Neuronal stem cell (in vitro differentiated cells): ENCODE data around the gene SLC35E1.

Experiments
- DNase-seq: peaks from one replicate; pipeline ENCODE4 v3.0.0-alpha.2; 2013; ENCODE audit warnings: low spot score
- H2AFZ ChIP-seq: one replicate; pipeline ENCODE4 v1.6.1; 2013; ENCODE audit warnings: mild to moderate bottlenecking, low read length, inconsistent platforms
- H2AK5ac ChIP-seq: 2 replicates; pipeline ENCODE4 v1.6.1; 2013; ENCODE audit warnings: low read depth, mild to moderate bottlenecking, inconsistent platforms, low read length, moderate library complexity, mixed read lengths
- H2BK120ac ChIP-seq: 2 replicates; pipeline ENCODE4 v1.6.1; 2013; ENCODE audit warnings: low read depth, mild to moderate bottlenecking, inconsistent platforms, low read length, moderate library complexity, mixed read lengths
- H2BK12ac ChIP-seq: one replicate; pipeline ENCODE4 v1.6.1; 2013; ENCODE audit warnings: low read length, inconsistent platforms
- H2BK15ac ChIP-seq: 2 replicates; pipeline ENCODE4 v1.6.1; 2013; ENCODE audit warnings: mild to moderate bottlenecking, low read length, inconsistent platforms, mixed read lengths
- H2BK5ac ChIP-seq: one replicate; pipeline ENCODE4 v1.6.1; 2013; ENCODE audit warnings: inconsistent platforms, mild to moderate bottlenecking, low read length, moderate library complexity
- H3K14ac ChIP-seq: one replicate; pipeline ENCODE4 v1.6.1; 2013; ENCODE audit warnings: low read length, inconsistent platforms
- H3K18ac ChIP-seq: 2 replicates; pipeline ENCODE4 v1.6.1; 2013; ENCODE audit warnings: low read length, inconsistent platforms
- H3K23ac ChIP-seq: 2 replicates; pipeline ENCODE4 v1.6.1; 2013; ENCODE audit warnings: low read depth, mild to moderate bottlenecking, mixed read lengths, low read length, inconsistent platforms; ENCODE audit not compliant: poor library complexity
- H3K27ac ChIP-seq: replicated peaks from 3 replicates; pipeline ENCODE4 v1.5.1; 2013; ENCODE audit warnings: low read length, inconsistent platforms
- H3K27me3 ChIP-seq, 3 experiments: 2 replicates each; pipeline ENCODE4 v1.6.1; 2013; ENCODE audit warnings: low read length in 3 of 3, mild to moderate bottlenecking in 2 of 3, inconsistent platforms in 1 of 3, low read depth in 1 of 3, mixed read lengths in 1 of 3, moderate library complexity in 1 of 3; ENCODE audit not compliant: control insufficient read depth in 3 of 3, insufficient read depth in 3 of 3
- H3K36me3 ChIP-seq, 2 donors: replicated peaks in 1 of 2; 2 replicates each; pipeline ENCODE4 v1.6.1; 2013; ENCODE audit warnings: low read length in 2 of 2; ENCODE audit not compliant: control insufficient read depth in 2 of 2, insufficient read depth in 2 of 2
- H3K4ac ChIP-seq: 2 replicates; pipeline ENCODE4 v1.6.1; 2013; ENCODE audit warnings: inconsistent platforms, mild to moderate bottlenecking, low read length, moderate library complexity
- H3K4me1 ChIP-seq, 2 donors: 1 replicate in 1 of 2; 2 replicates in 1 of 2; pipeline ENCODE4 v1.6.1; 2013; ENCODE audit warnings: low read length in 2 of 2, low read depth in 1 of 2; ENCODE audit not compliant: control insufficient read depth in 2 of 2, insufficient read depth in 1 of 2
- H3K4me2 ChIP-seq: one replicate; pipeline ENCODE4 v1.6.1; 2013; ENCODE audit warnings: mild to moderate bottlenecking, low read length, inconsistent platforms; ENCODE audit not compliant: insufficient read depth, poor library complexity, severe bottlenecking
- H3K4me3 ChIP-seq, 2 donors: 2 replicates each; pipeline ENCODE4 v1.5.1; 2013; ENCODE audit warnings: low read length in 2 of 2, mild to moderate bottlenecking in 2 of 2, inconsistent platforms in 1 of 2, moderate library complexity in 1 of 2
- H3K79me1 ChIP-seq: one replicate; pipeline ENCODE4 v1.6.1; 2013; ENCODE audit warnings: low read depth, mild to moderate bottlenecking, inconsistent platforms, low read length, moderate library complexity
- H3K9ac ChIP-seq: one replicate; pipeline ENCODE4 v1.6.1; 2013; ENCODE audit warnings: mild to moderate bottlenecking, low read depth, low read length, inconsistent platforms; ENCODE audit not compliant: poor library complexity
- H3K9me3 ChIP-seq, 2 donors: replicated peaks in 1 of 2; 2 replicates each; pipeline versions ENCODE3 to v1.6.1; 2013; ENCODE audit warnings: low read length in 2 of 2, mild to moderate bottlenecking in 2 of 2, inconsistent platforms in 1 of 2, low read depth in 1 of 2, mixed read lengths in 1 of 2, moderate library complexity in 1 of 2; ENCODE audit not compliant: control insufficient read depth in 2 of 2, insufficient read depth in 1 of 2
- H4K8ac ChIP-seq: one replicate; pipeline ENCODE4 v1.6.1; 2013; ENCODE audit warnings: low read depth, mild to moderate bottlenecking, inconsistent platforms, low read length, moderate library complexity
- H4K91ac ChIP-seq: one replicate; pipeline ENCODE4 v1.6.1; 2013; ENCODE audit warnings: low read length, low read depth, mild to moderate bottlenecking, inconsistent platforms; ENCODE audit not compliant: poor library complexity
- WGBS, 2 donors: extraction: QIAGEN DNeasy Blood & Tissue Kit; methylation state at CpG; one replicate each; pipeline ENCODE4 v1.1.7; 2013; ENCODE audit warnings: missing lambda C conversion rate in 2 of 2, mixed read lengths in 1 of 2; ENCODE audit not compliant: insufficient read length in 2 of 2, insufficient replicate concordance in 1 of 2; ENCODE audit errors: extremely low coverage in 2 of 2; 5-methylcytosine and 5-hydroxymethylcytosine counted together

SLC35E1 gene

DNA sequence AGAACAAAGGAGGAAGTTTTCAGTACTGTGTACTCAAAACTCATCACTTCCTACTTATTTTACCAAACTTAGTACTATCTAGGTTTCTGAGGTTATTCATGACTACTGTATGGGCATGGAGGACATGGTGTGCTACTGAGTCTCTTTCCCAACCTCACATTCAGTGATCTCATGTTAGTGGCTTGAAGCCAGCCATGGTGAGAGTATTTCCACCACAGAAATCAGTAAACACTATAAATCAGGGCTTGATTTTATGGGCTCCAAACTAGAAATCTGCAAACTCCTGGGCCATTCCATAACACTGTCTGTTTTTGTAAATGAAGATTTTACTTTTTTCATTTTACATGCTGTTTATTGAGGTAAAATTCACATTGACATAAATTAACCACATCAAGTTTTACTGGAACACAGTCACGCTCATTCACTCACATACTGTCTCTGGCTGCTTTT, 36.1 kb upstream of the SLC35E1 start:
- Histone ChIP-seq H4K8ac (no peak overlapping the region), H2BK15ac (no peak overlapping the region), H3K18ac (no peak overlapping the region), H3K79me1 (peaks cover 26% of the 10 kb centered on the region), H3K14ac (no peak overlapping the region), H3K27me3 (no peaks in the 10 kb centered on the region), H3K9ac (no peak overlapping the region), H3K9me3 (no peaks in the 10 kb centered on the region), H3K27ac (no peak overlapping the region), H2AFZ (no peak overlapping the region), H4K91ac (no peak overlapping the region), H2BK120ac (no peak overlapping the region), H3K4me3 (no peak overlapping the region), H2BK12ac (no peak overlapping the region), H3K4me1 (no peaks in the 10 kb centered on the region), H3K4me2 (no peak overlapping the region), H3K23ac (no peak overlapping the region), H2AK5ac (no peak overlapping the region), H3K36me3 (no peaks in the 10 kb centered on the region), H2BK5ac (no peak overlapping the region), H3K4ac (no peak overlapping the region)
- WGBS, 2 donors: no CpG with 5 or more reads among the region's 1 CpG
- no peak for DNase-seq

DNA sequence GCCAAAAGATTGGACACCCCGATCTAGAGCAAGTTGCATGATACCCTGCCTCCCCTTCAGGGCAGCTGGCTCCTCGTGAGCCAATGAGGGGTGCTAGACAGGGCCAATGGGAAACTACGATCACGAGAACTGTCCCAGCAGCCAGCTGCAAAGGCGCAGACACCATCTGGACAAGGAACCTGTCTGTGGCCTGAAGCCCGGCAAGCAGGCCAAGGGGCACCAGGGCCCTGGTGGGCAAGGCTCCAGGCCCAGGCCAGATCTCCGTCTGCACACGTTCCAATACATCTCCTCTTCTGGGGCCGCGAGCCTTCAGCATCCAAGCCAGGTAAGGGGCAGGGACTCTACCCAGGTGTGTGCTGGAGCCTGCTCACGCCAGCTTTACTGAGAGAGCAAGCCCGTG, 35.6 kb upstream of the SLC35E1 start:
- Histone ChIP-seq H3K27ac (no peak overlapping the region), H3K23ac (no peak overlapping the region), H4K91ac (no peak overlapping the region), H2AK5ac (no peak overlapping the region), H3K36me3 (no peaks in the 10 kb centered on the region), H3K14ac (no peak overlapping the region), H2BK15ac (no peak overlapping the region), H3K27me3 (no peaks in the 10 kb centered on the region), H2BK120ac (no peak overlapping the region), H3K4me3 (no peak overlapping the region), H3K18ac (no peak overlapping the region), H3K79me1 (peaks cover 28% of the 10 kb centered on the region), H4K8ac (no peak overlapping the region), H3K9ac (no peak overlapping the region), H3K9me3 (no peaks in the 10 kb centered on the region), H3K4ac (no peak overlapping the region), H2BK12ac (no peak overlapping the region), H3K4me2 (no peak overlapping the region), H3K4me1 (no peaks in the 10 kb centered on the region), H2AFZ (no peak overlapping the region), H2BK5ac (no peak overlapping the region)
- no peak for DNase-seq
- no CpG with 5 or more reads among the region's 12 CpGs for WGBS, 2 donors

DNA sequence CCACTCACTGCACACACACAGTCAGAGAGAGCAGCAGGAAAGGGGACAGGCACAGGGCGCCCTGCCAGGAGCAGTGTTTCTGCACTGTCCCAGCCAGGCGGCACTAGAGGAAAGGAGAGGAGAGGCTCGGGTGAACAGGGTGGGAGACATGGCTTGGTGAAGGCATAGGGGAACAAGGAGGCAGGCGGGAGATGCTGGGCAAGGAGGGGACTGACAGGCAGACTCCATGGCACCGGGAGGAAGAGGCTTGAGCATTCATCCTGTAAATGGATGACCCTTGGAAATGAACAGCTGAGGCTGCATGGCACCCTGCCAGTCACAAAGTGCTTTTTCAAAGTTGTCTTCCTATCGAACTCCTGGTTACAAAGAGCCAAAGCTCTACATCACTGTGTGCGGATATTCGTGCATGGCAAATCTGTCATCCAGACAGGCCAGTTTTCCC, 33.4 kb upstream of the SLC35E1 start:
- Histone ChIP-seq H3K9me3 (no peaks in the 10 kb centered on the region), H3K9ac (peak overlapping the region; percentile 44), H3K36me3 (peaks cover 0 to 1% of the 10 kb centered on the region in 2 donors), H2AFZ (no peak overlapping the region), H3K14ac (peak overlapping the region; percentile 64), H3K4me2 (no peak overlapping the region), H3K27ac (no peak overlapping the region), H2BK12ac (no peak overlapping the region), H2BK120ac (no peak overlapping the region), H3K27me3 (no peaks in the 10 kb centered on the region), H2AK5ac (peak overlapping the region; percentile 36), H3K18ac (peak overlapping the region; percentile 17), H3K4ac (no peak overlapping the region), H3K79me1 (peaks cover 31% of the 10 kb centered on the region), H3K4me3 (no peak overlapping the region), H3K23ac (no peak overlapping the region), H4K8ac (peak overlapping the region; percentile 9), H2BK15ac (no peak overlapping the region), H2BK5ac (no peak overlapping the region), H4K91ac (no peak overlapping the region), H3K4me1 (no peaks in the 10 kb centered on the region)
- no CpG with 5 or more reads among the region's 8 CpGs for WGBS, 2 donors
- no peak for DNase-seq

DNA sequence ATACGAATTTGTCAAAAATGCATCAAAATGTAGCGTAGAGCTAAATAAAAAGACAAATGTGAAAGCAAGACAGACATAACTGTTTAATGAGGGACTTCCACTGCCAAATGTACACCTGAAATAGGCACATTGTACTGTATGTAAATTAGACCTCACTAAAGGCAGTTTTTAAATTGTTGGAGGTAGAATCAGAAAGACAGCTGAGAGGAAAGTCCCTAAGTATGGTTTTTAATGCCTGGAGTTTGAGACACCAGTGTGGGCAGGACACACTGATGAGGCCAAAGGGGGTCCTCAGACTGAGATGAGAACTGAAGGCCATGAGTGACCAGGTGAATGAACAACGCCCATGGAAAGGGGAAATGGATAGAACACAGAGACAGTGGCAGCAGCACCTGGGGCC, 32.9 kb upstream of the SLC35E1 start:
- WGBS, 2 donors: no CpG with 5 or more reads among the region's 3 CpGs
- H3K23ac ChIP-seq: no peak overlapping the region
- H4K91ac ChIP-seq: no peak overlapping the region
- no peak overlapping the region for H2BK12ac ChIP-seq
- peaks cover 31% of the 10 kb centered on the region for H3K79me1 ChIP-seq
- H2BK5ac ChIP-seq: no peak overlapping the region
- no peak overlapping the region for H4K8ac ChIP-seq
- no peak overlapping the region for H2BK15ac ChIP-seq
- DNase-seq: no peak
- H3K4ac ChIP-seq: no peak overlapping the region
- no peak overlapping the region for H2BK120ac ChIP-seq
- no peak overlapping the region for H2AK5ac ChIP-seq
- H3K4me3 ChIP-seq: no peak overlapping the region
- H3K14ac ChIP-seq: no peak overlapping the region
- H3K18ac ChIP-seq: no peak overlapping the region
- H3K9me3 ChIP-seq: no peaks in the 10 kb centered on the region
- H3K36me3 ChIP-seq: peaks cover 0 to 1% of the 10 kb centered on the region in 2 donors
- H3K4me1 ChIP-seq: no peaks in the 10 kb centered on the region
- H3K27ac ChIP-seq: no peak overlapping the region
- H3K4me2 ChIP-seq: no peak overlapping the region
- peak overlapping the region; percentile 44 for H3K9ac ChIP-seq
- H2AFZ ChIP-seq: no peak overlapping the region
- no peaks in the 10 kb centered on the region for H3K27me3 ChIP-seq
